ENCODE results near the gene ZMAT5. TPM values are rescaled to one million over a fixed set of nuclear protein-coding genes. Genes with fewer than 3 reads are reported as not detected.
A peak's percentile ranks its signal among the peaks of the same experiment; 100 is the strongest.

ZMAT5 gene
- polyA plus RNA-seq, 4 donors: 17.1 to 36.5 (median 25.4) TPM

GRCh38 chr22:29797351-29797750, 30.5 kb upstream of the ZMAT5 start:
- Histone ChIP-seq H3K27ac (ENCODE audit: low read depth in 1 of 3, low read length in 2 of 3) (no peak overlapping the region), H3K27me3 (ENCODE audit: control insufficient read depth in 3 of 3, insufficient read depth in 3 of 3, low read length in 3 of 3) (no peaks in the 10 kb centered on the region), H3K36me3 (ENCODE audit: control insufficient read depth in 3 of 3, insufficient read depth in 2 of 3, low read depth in 1 of 3, low read length in 3 of 3) (peaks cover 17 to 86% (median 45%) of the 10 kb centered on the region in 3 donors), H3K9me3 (ENCODE audit: control insufficient read depth in 2 of 2, insufficient read depth in 1 of 2, low read depth in 1 of 2, low read length in 1 of 2) (no peaks in the 10 kb centered on the region), H3K4me1 (ENCODE audit: control insufficient read depth in 3 of 3, insufficient read depth in 2 of 3, low read depth in 1 of 3, low read length in 2 of 3) (no peaks in the 10 kb centered on the region), H3K4me3 (ENCODE audit: low read depth in 1 of 3, low read length in 3 of 3) (no peak overlapping the region)
- 84 to 98% (median 87%) methylated on average over 3 of the region's 3 CpGs for WGBS, 3 donors
- FAIRE-seq (no peak), DNase-seq (no peak)

- DNase-seq (no peak), FAIRE-seq (no peak)
- Histone ChIP-seq H3K4me3 (ENCODE audit: low read depth in 1 of 3, low read length in 3 of 3) (no peak overlapping the region), H3K27ac (ENCODE audit: low read depth in 1 of 3, low read length in 2 of 3) (no peak overlapping the region), H3K27me3 (ENCODE audit: control insufficient read depth in 3 of 3, insufficient read depth in 3 of 3, low read length in 3 of 3) (no peaks in the 10 kb centered on the region), H3K4me1 (ENCODE audit: control insufficient read depth in 3 of 3, insufficient read depth in 2 of 3, low read depth in 1 of 3, low read length in 2 of 3) (no peaks in the 10 kb centered on the region), H3K9me3 (ENCODE audit: control insufficient read depth in 2 of 2, insufficient read depth in 1 of 2, low read depth in 1 of 2, low read length in 1 of 2) (no peaks in the 10 kb centered on the region), H3K36me3 (ENCODE audit: control insufficient read depth in 3 of 3, insufficient read depth in 2 of 3, low read depth in 1 of 3, low read length in 3 of 3) (peaks cover 10 to 85% (median 49%) of the 10 kb centered on the region in 3 donors)
- 81 to 91% (median 84%) methylated on average over 5 of the region's 5 CpGs for WGBS, 3 donors
Observed at GRCh38 chr22:29795663-29796062, 28.9 kb upstream of the ZMAT5 start.

GRCh38 chr22:29793396-29793795, 26.6 kb upstream of the ZMAT5 start:
- Histone ChIP-seq H3K4me3 (ENCODE audit: low read depth in 1 of 3, low read length in 3 of 3) (no peak overlapping the region), H3K4me1 (ENCODE audit: control insufficient read depth in 3 of 3, insufficient read depth in 2 of 3, low read depth in 1 of 3, low read length in 2 of 3) (no peaks in the 10 kb centered on the region), H3K9me3 (ENCODE audit: control insufficient read depth in 2 of 2, insufficient read depth in 1 of 2, low read depth in 1 of 2, low read length in 1 of 2) (no peaks in the 10 kb centered on the region), H3K27ac (ENCODE audit: low read depth in 1 of 3, low read length in 2 of 3) (no peak overlapping the region), H3K27me3 (ENCODE audit: control insufficient read depth in 3 of 3, insufficient read depth in 3 of 3, low read length in 3 of 3) (no peaks in the 10 kb centered on the region), H3K36me3 (ENCODE audit: control insufficient read depth in 3 of 3, insufficient read depth in 2 of 3, low read depth in 1 of 3, low read length in 3 of 3) (peaks cover 22 to 87% (median 43%) of the 10 kb centered on the region in 3 donors)
- WGBS, 3 donors: 97 to 99% (median 97%) methylated on average over 17 of the region's 17 CpGs
- FAIRE-seq: no peak
- DNase-seq: no peak

DNA sequence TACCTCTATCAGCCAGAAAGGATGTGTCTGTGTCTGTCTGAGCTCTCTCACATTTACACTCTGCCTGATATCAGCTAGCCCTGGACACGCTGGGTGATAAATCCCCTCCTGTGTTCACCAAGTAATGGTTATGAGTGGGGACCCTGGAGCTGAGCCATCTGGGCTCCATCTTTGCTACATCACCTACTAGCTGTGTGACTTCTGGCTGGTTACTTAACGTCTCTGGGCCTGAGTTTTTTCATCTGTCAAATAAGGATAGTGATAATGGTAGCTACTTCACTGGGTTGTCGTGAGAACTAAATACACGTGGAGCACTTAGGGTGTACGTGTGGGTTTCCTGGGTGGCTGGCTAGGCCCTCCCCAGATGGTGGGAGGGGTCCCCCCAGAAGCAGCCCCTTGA, 23.3 kb upstream of the ZMAT5 start:
- FAIRE-seq: no peak
- Histone ChIP-seq H3K4me1 (ENCODE audit: control insufficient read depth in 3 of 3, insufficient read depth in 2 of 3, low read depth in 1 of 3, low read length in 2 of 3) (no peaks in the 10 kb centered on the region), H3K27me3 (ENCODE audit: control insufficient read depth in 3 of 3, insufficient read depth in 3 of 3, low read length in 3 of 3) (no peaks in the 10 kb centered on the region), H3K9me3 (ENCODE audit: control insufficient read depth in 2 of 2, insufficient read depth in 1 of 2, low read depth in 1 of 2, low read length in 1 of 2) (no peaks in the 10 kb centered on the region), H3K36me3 (ENCODE audit: control insufficient read depth in 3 of 3, insufficient read depth in 2 of 3, low read depth in 1 of 3, low read length in 3 of 3) (peaks cover 14 to 70% (median 22%) of the 10 kb centered on the region in 3 donors), H3K4me3 (ENCODE audit: low read depth in 1 of 3, low read length in 3 of 3) (no peak overlapping the region), H3K27ac (ENCODE audit: low read depth in 1 of 3, low read length in 2 of 3) (no peak overlapping the region)
- DNase-seq: no peak
- WGBS, 3 donors: 90 to 94% (median 92%) methylated on average over 5 of the region's 5 CpGs

GRCh38 chr22:29788339-29789279, 21.8 kb upstream of the ZMAT5 start:
- Histone ChIP-seq H3K9me3 (ENCODE audit: control insufficient read depth in 2 of 2, insufficient read depth in 1 of 2, low read depth in 1 of 2, low read length in 1 of 2) (no peaks in the 10 kb centered on the region), H3K27me3 (ENCODE audit: control insufficient read depth in 3 of 3, insufficient read depth in 3 of 3, low read length in 3 of 3) (no peaks in the 10 kb centered on the region), H3K36me3 (ENCODE audit: control insufficient read depth in 3 of 3, insufficient read depth in 2 of 3, low read depth in 1 of 3, low read length in 3 of 3) (peaks cover 14 to 65% (median 19%) of the 10 kb centered on the region in 3 donors), H3K27ac (ENCODE audit: low read depth in 1 of 3, low read length in 2 of 3) (no peak overlapping the region), H3K4me1 (ENCODE audit: control insufficient read depth in 3 of 3, insufficient read depth in 2 of 3, low read depth in 1 of 3, low read length in 2 of 3) (no peaks in the 10 kb centered on the region), H3K4me3 (ENCODE audit: low read depth in 1 of 3, low read length in 3 of 3) (no peak overlapping the region)
- 89 to 92% (median 89%) methylated on average over 23 to 27 of the region's 27 CpGs for WGBS, 3 donors
- no peak for FAIRE-seq
- no peak for DNase-seq

GRCh38 chr22:29787371-29787980, 20.7 kb upstream of the ZMAT5 start:
- Histone ChIP-seq H3K36me3 (ENCODE audit: control insufficient read depth in 3 of 3, insufficient read depth in 2 of 3, low read depth in 1 of 3, low read length in 3 of 3) (peaks cover 12 to 53% (median 14%) of the 10 kb centered on the region in 3 donors), H3K4me3 (ENCODE audit: low read depth in 1 of 3, low read length in 3 of 3) (no peak overlapping the region), H3K4me1 (ENCODE audit: control insufficient read depth in 3 of 3, insufficient read depth in 2 of 3, low read depth in 1 of 3, low read length in 2 of 3) (peaks cover 0 to 2% (median 0%) of the 10 kb centered on the region in 3 donors), H3K9me3 (ENCODE audit: control insufficient read depth in 2 of 2, insufficient read depth in 1 of 2, low read depth in 1 of 2, low read length in 1 of 2) (no peaks in the 10 kb centered on the region), H3K27me3 (ENCODE audit: control insufficient read depth in 3 of 3, insufficient read depth in 3 of 3, low read length in 3 of 3) (no peaks in the 10 kb centered on the region), H3K27ac (ENCODE audit: low read depth in 1 of 3, low read length in 2 of 3) (no peak overlapping the region)
- no peak for DNase-seq
- WGBS, 3 donors: 71 to 79% (median 78%) methylated on average over 9 of the region's 9 CpGs
- FAIRE-seq: no peak

GRCh38 chr22:29786031-29786430, 19.2 kb upstream of the ZMAT5 start:
- H3K27me3 ChIP-seq (ENCODE audit: control insufficient read depth in 3 of 3, insufficient read depth in 3 of 3, low read length in 3 of 3): no peaks in the 10 kb centered on the region
- WGBS, 3 donors: 62 to 78% (median 75%) methylated on average over 5 of the region's 5 CpGs
- peaks cover 4 to 41% (median 14%) of the 10 kb centered on the region in 3 donors for H3K36me3 ChIP-seq (ENCODE audit: control insufficient read depth in 3 of 3, insufficient read depth in 2 of 3, low read depth in 1 of 3, low read length in 3 of 3)
- H3K4me1 ChIP-seq (ENCODE audit: control insufficient read depth in 3 of 3, insufficient read depth in 2 of 3, low read depth in 1 of 3, low read length in 2 of 3): peaks cover 0 to 15% (median 2%) of the 10 kb centered on the region in 3 donors
- DNase-seq (no peak), FAIRE-seq (no peak)
- H3K27ac ChIP-seq (ENCODE audit: low read depth in 1 of 3, low read length in 2 of 3): no peak overlapping the region
- H3K9me3 ChIP-seq (ENCODE audit: control insufficient read depth in 2 of 2, insufficient read depth in 1 of 2, low read depth in 1 of 2, low read length in 1 of 2): no peaks in the 10 kb centered on the region
- H3K4me3 ChIP-seq (ENCODE audit: low read depth in 1 of 3, low read length in 3 of 3): no peak overlapping the region

DNA sequence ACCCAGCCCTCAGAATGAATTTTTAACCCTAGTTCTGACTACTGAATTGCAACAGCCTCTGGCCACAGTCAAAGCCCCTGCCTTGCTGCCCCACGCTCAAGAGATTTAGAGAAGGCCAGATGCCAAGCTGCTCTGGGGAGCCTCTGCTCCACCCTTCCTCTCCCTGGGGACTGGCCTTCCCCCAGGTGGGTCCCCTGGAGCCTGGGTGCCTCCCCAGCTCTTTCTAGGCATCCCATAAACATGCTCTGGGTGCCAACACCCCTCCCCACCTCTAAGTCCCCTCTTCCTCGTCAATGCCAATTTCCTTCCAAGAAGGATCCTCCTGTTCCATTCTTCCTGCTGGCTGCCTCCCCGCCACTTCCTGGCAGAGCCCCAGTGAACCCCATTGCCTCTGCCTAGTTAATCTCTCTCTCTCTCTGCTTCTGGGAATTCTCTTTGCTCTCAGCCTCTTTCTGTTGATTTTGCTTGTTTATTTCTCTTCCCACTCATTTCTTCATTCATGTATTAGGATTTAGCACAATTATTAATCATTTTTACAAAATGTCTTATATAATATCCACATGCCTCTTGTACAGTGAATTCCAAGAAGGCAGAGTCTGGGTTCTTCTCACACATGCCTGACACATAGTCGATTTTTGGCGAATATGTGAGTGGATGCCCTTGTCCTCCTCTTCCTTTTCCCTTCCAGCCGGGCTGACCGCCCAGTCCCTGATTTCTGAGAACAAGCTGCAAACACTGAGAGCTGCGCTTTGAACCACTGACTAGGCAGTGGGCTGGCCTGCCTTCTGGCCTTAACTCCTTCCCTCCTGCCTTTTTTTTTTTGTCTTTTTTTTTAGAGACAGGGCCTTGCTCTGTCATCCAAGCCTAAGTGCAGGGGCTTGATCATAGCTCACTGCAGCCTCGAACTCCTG, 17.9 kb upstream of the ZMAT5 start:
- H3K9me3 ChIP-seq (ENCODE audit: control insufficient read depth in 2 of 2, insufficient read depth in 1 of 2, low read depth in 1 of 2, low read length in 1 of 2): no peaks in the 10 kb centered on the region
- no peak overlapping the region for H3K4me3 ChIP-seq (ENCODE audit: low read depth in 1 of 3, low read length in 3 of 3)
- peaks cover 0 to 27% (median 8%) of the 10 kb centered on the region in 3 donors for H3K36me3 ChIP-seq (ENCODE audit: control insufficient read depth in 3 of 3, insufficient read depth in 2 of 3, low read depth in 1 of 3, low read length in 3 of 3)
- FAIRE-seq (no peak), DNase-seq (no peak)
- 53 to 77% (median 70%) methylated on average over 9 of the region's 9 CpGs for WGBS, 3 donors
- H3K27ac ChIP-seq (ENCODE audit: low read depth in 1 of 3, low read length in 2 of 3): peak overlapping the region in 1 of 3 donors; percentile 53
- H3K27me3 ChIP-seq (ENCODE audit: control insufficient read depth in 3 of 3, insufficient read depth in 3 of 3, low read length in 3 of 3): no peaks in the 10 kb centered on the region
- H3K4me1 ChIP-seq (ENCODE audit: control insufficient read depth in 3 of 3, insufficient read depth in 2 of 3, low read depth in 1 of 3, low read length in 2 of 3): peaks cover 0 to 23% (median 2%) of the 10 kb centered on the region in 3 donors

Data from small intestine (tissue), 7 donors.